ENCODE data around the gene CD47. TPM values are rescaled to one million over a fixed set of nuclear protein-coding genes. Genes with fewer than 3 reads are reported as not detected.

CD47 gene
- total and polyA plus RNA-seq, 2 of the 13 experiments (the other 11 are each of a cell fraction or from before 2014, with no cell fraction given): 3.3 to 6.5 TPM

DNA sequence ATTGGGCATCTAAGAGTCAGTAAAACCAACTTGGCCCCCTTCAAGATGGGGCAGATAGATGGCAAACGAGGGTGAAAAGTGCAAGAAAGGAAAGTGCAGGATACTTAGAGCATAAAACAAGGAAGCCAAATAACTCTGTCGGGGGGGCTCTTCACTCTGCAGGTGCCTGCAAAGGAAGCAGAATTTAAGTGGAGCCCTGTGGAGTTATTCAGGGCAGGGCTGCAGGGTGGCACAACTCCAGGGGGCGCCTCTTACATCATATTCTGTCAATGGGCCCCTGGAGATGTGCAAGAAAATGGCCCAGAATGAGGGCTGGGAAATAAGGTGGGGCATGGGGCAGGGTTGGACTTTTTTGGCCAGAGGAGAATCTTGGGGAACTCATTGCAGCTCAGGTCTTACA lies 69.7 kb downstream of the CD47 start:
- ChIA-PET CTCF (ENCODE audit: low intra/inter-chr PET ratio, low total read pairs) (no interaction called here), POLR2A (no interaction called here)
- intact Hi-C loops (cut with micrococcal nuclease; ENCODE audit: unreplicated experiment): no loop called here

DNA sequence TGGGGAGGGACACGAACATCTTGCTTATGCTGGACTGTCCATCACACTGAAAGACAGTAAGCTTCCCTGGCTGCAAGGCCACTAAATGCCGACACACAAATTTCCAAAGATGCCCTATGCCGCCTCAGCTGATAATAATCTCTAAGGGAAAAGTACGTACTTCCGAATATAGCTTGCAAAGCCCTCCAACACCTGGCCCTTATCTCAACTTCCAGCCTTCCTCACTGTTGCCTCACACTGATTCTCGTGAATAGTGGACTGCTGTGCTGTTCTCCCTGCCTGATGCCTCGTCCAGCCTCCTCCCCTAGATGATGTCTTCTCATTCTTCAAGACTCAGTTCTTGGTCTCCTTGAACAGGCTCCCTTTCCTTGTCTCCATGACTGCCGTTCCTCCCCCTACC lies 72.3 kb downstream of the CD47 start:
- Histone ChIP-seq H3K36me3 (replicated peaks in 1 of 2; ENCODE audit: control insufficient read depth in 1 of 2, insufficient read depth in 2 of 2, low read length in 2 of 2) (no peaks in the 10 kb centered on the region), H4K20me1 (ENCODE audit: insufficient read depth, low read length) (no peaks in the 10 kb centered on the region), H3K27ac (ENCODE audit: extremely low read length, insufficient read depth, low read length) (no peak overlapping the region), H3K79me2 (ENCODE audit: insufficient read depth, low read length) (no peaks in the 10 kb centered on the region), H3K4me3 (replicated peaks in 1 of 3; ENCODE audit: insufficient read depth in 1 of 3, low read depth in 2 of 3, low read length in 3 of 3) (no peak overlapping the region), H3K4me2 (ENCODE audit: low read depth, low read length) (no peak overlapping the region), H3K27me3 (ENCODE audit: control insufficient read depth in 1 of 2, insufficient read depth in 2 of 2, low read length in 2 of 2) (no peaks in the 10 kb centered on the region; a peak in 1 of 5 replicates), H2AFZ (ENCODE audit: low read length) (no peak overlapping the region), H3K9ac (ENCODE audit: insufficient read depth, low read depth, low read length) (no peak overlapping the region), H3K4me1 (ENCODE audit: insufficient read depth, low read length) (no peaks in the 10 kb centered on the region), H3K9me3 (ENCODE audit: low read length) (no peaks in the 10 kb centered on the region)
- BruUV-seq (replicated peaks): no TSS peak
- in situ Hi-C loops (cut with HindIII; ENCODE audit: extremely low pct_ligation_motif_present, low pct_unique_long_range_greater_than_20kb): no loop called here
- DNase-seq (ENCODE audit: low spot score): no peak
- POLR2A ChIA-PET: no interaction called here
- TF ChIP-seq THYN1 (CRISPR knock-in tag; IDR thresholded peaks at IDR 0.05; ENCODE audit: borderline replicate concordance, low read depth): no peak
- no peak for TF ChIP-seq CHD2 (IDR thresholded peaks at IDR 0.05; ENCODE audit: low read depth, low read length)
- TF ChIP-seq TBX2 (CRISPR knock-in tag; IDR thresholded peaks at IDR 0.05; ENCODE audit: borderline replicate concordance): no peak
- no peak for TF ChIP-seq MYC (CRISPR knock-in tag; IDR thresholded peaks at IDR 0.05; ENCODE audit: borderline replicate concordance)
- TF ChIP-seq ZNF24 (IDR thresholded peaks at IDR 0.05): no peak
- TF ChIP-seq RFX1 (IDR thresholded peaks at IDR 0.05): no peak
- CTCF ChIA-PET (ENCODE audit: low intra/inter-chr PET ratio, low total read pairs): no interaction called here
- ATAC-seq: no peak
- FAIRE-seq: no peak
- WGBS (ENCODE audit: low lambda C conversion rate): 10% methylated on average over 8 of the region's 8 CpGs
- intact Hi-C loops (cut with micrococcal nuclease; ENCODE audit: unreplicated experiment): no loop called here

More for the DNA sequence above, 69.7 kb downstream of the CD47 start:
- no peak overlapping the region for H3K4me3 ChIP-seq (replicated peaks in 1 of 3; ENCODE audit: insufficient read depth in 1 of 3, low read depth in 2 of 3, low read length in 3 of 3)
- no peaks in the 10 kb centered on the region for H3K9me3 ChIP-seq (ENCODE audit: low read length)
- no peak overlapping the region for H3K9ac ChIP-seq (ENCODE audit: insufficient read depth, low read depth, low read length)
- FAIRE-seq: no peak
- BruUV-seq (replicated peaks): no TSS peak
- H2AFZ ChIP-seq (ENCODE audit: low read length): no peak overlapping the region
- DNase-seq (ENCODE audit: low spot score): no peak
- H3K4me1 ChIP-seq (ENCODE audit: insufficient read depth, low read length): no peaks in the 10 kb centered on the region
- no peaks in the 10 kb centered on the region; a peak in 1 of 5 replicates for H3K27me3 ChIP-seq (ENCODE audit: control insufficient read depth in 1 of 2, insufficient read depth in 2 of 2, low read length in 2 of 2)
- H4K20me1 ChIP-seq (ENCODE audit: insufficient read depth, low read length): no peaks in the 10 kb centered on the region
- WGBS (ENCODE audit: low lambda C conversion rate): 0% methylated on average over 3 of the region's 3 CpGs
- no peaks in the 10 kb centered on the region for H3K36me3 ChIP-seq (replicated peaks in 1 of 2; ENCODE audit: control insufficient read depth in 1 of 2, insufficient read depth in 2 of 2, low read length in 2 of 2)
- H3K79me2 ChIP-seq (ENCODE audit: insufficient read depth, low read length): no peaks in the 10 kb centered on the region
- in situ Hi-C loops (cut with HindIII; ENCODE audit: extremely low pct_ligation_motif_present, low pct_unique_long_range_greater_than_20kb): no loop called here
- no peak overlapping the region for H3K4me2 ChIP-seq (ENCODE audit: low read depth, low read length)
- no peak overlapping the region for H3K27ac ChIP-seq (ENCODE audit: extremely low read length, insufficient read depth, low read length)
- TF ChIP-seq ZFAT (CRISPR knock-in tag; conservative IDR thresholded peaks at IDR 0.05) (no peak), MTF2 (CRISPR knock-in tag; IDR thresholded peaks at IDR 0.05; ENCODE audit: borderline replicate concordance) (no peak)
- ATAC-seq: no peak
